Activated CD4-positive, alpha-beta T cell treated with anti-CD3 and anti-CD28 coated beads for 1 hour (primary cell): ENCODE measurements around the gene SH3D19.
"Not testable (repeated sequence)": the region's sequence is repeated elsewhere in the genome, so short reads cannot be mapped to it uniquely, and the experiment has no call there.

Experiments
- DNase-seq: peaks from one replicate; pipeline ENCODE4 v3.0.0-alpha.2; 2020

Gene SH3D19

GRCh38 chr4:151319490-151319889 lies 5.9 kb downstream of the SH3D19 start:
- no peak for DNase-seq

GRCh38 chr4:151318307-151319006 lies 6.9 kb downstream of the SH3D19 start:
- no peak for DNase-seq

GRCh38 chr4:151316645-151317044 lies 8.8 kb downstream of the SH3D19 start:
- no peak for DNase-seq

GRCh38 chr4:151315212-151315886 lies 10.1 kb downstream of the SH3D19 start:
- DNase-seq = no peak

- no peak for DNase-seq
Measured at GRCh38 chr4:151314479-151314878, 10.9 kb downstream of the SH3D19 start.

DNA sequence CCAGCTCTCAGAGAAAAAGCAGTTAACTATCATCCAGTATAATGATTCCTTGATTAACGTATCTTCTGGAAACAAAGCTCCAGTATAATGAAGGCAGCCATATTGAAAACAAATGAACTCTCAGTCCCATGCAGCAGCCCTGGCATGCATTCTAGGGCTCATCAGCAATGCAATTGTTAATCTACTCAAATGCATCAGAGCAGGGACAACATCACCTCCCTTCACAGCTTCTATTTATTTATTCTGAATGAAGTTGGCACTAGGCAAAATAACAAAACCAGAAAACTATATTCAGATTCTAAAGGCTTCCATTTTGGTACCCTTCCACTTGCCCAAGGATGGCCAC lies 11.4 kb downstream of the SH3D19 start:
- no peak for DNase-seq

DNA sequence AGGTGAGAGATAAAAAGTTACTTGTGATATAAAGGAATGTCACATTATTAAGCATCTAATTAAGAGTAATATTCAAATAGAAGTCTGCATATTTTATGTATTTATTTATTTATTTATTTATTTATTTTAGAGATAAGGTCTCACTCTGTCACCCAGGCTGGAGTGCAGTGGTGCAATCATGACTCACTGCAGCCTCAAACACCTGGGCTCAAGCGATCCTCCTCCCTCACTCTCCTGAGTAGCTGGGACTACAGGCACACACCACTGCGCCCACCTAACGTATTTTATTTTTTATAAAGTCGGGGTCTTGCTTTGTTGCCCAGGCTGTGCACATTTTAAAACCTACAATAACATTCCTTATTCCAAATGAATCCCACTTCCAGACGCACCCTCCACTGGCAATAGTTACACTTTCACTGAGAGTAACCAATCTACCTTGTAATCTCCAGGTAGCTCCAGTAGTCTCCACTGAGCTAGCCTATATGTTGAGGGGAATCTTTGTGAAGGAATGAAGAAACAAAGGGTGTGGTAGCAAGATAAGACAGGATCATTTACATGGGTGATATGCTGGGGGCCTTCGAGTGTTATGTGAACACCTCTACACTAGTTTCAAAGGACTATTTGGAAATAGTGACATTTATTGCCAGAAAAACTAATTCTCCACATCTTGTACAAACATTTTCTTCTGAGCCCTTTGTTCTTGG lies 11.9 kb downstream of the SH3D19 start:
- no peak for DNase-seq

- DNase-seq = no peak
Measured at GRCh38 chr4:151310124-151310728, 15.2 kb downstream of the SH3D19 start.

GRCh38 chr4:151304755-151305154 lies 20.6 kb downstream of the SH3D19 start:
- no peak for DNase-seq

- DNase-seq = no peak
Measured at GRCh38 chr4:151304226-151304625, 21.2 kb downstream of the SH3D19 start.

GRCh38 chr4:151302432-151302831 lies 23.0 kb downstream of the SH3D19 start:
- no peak for DNase-seq

- DNase-seq = no peak
Measured at GRCh38 chr4:151297170-151297569, 28.2 kb downstream of the SH3D19 start.

- DNase-seq = no peak
Measured at GRCh38 chr4:151296227-151296626, 29.2 kb downstream of the SH3D19 start.

GRCh38 chr4:151294833-151295496 lies 30.4 kb downstream of the SH3D19 start:
- no peak for DNase-seq

GRCh38 chr4:151292038-151292437 lies 33.4 kb downstream of the SH3D19 start:
- DNase-seq = no peak

- DNase-seq = no peak
Measured at GRCh38 chr4:151291485-151291884, 33.9 kb downstream of the SH3D19 start.

- DNase-seq = no peak
Measured at GRCh38 chr4:151287409-151287808, 38.0 kb downstream of the SH3D19 start.

DNA sequence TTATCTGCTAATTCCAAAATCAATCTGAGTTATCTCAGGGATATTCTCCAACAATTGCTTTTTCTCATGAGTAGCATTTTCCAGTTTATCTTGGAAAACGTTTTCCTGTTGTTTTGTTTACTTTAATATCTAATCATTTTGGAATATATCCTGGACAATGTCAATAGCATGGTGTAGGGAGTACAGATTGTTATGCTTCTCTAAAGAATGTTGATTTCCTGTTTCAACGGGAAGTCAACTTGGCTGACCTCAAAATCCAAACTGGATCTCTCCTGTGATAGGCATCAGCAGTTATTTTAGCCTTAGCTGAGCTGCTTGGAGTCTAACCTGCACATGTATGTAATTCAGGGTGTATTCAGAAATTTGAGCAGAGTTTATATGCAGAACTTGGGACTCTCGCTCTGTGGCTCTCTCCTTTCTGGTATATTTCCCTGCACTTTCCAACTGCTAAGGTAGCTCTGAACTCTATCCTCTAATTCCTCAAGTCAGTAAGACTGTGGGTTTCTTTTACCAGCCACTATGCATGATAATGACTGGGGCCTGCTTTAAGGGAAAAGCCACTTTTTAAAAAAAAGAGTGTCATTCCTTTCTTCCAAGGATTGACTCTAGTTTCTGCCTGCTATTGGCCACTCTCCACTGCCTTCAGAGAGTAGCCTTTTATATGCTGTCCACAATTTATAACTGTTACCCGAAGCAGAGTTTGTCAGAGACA lies 40.7 kb downstream of the SH3D19 start:
- DNase-seq = no peak

GRCh38 chr4:151276787-151277562 lies 48.4 kb downstream of the SH3D19 start, which contains the start of gene PRSS48:
Gene PRSS48, plus strand, starts transcription at chr4:151277161. Its CDS starts 12 bp downstream, at chr4:151277173.
- no peak for DNase-seq

DNA sequence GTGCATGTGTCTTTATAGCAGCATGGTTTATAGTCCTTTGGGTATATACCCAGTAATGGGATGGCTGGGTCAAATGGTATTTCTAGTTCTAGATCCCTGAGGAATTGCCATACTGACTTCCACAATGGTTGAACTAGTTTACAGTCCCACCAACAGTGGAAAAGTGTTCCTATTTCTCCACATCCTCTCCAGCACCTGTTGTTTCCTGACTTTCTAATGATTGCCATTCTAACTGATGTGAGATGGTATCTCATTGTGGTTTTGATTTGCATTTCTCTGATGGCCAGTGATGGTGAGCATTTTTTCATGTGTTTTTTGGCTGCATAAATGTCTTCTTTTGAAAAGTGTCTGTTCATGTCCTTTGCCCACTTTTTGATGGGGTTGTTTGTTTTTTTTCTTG lies 56.5 kb downstream of the SH3D19 start:
- DNase-seq = not testable (repeated sequence)

GRCh38 chr4:151267822-151268535 lies 57.4 kb downstream of the SH3D19 start:
- no peak for DNase-seq
